ENCODE data around the gene DOCK1.

Gene DOCK1

DNA sequence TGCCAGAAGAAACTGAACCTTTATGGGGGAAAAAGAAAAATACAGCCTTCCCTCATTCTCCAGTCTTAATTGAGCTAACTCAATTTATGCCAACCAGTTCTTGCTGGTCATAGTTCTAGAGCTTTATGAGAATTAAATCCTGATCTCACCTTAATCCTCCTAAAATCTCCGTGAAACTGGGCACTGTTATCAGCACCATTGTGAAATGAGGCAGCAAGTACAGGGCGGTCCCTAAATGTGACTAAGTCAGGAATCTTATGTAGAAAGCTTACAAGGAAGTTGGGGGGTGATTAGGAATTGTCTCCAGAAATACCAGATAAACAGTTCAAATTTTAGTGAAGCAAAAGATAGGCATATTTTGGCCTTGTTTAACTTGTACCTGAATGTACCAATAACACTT, 301.9 kb downstream of the DOCK1 start:
- Histone ChIP-seq H3K4me3 (ENCODE audit: low read depth, low read length) (no peak overlapping the region), H4K91ac (ENCODE audit: low read depth, low read length) (no peak overlapping the region), H3K18ac (ENCODE audit: low read length) (no peak overlapping the region), H3K4me1 (ENCODE audit: control insufficient read depth in 1 of 2, insufficient read depth in 2 of 2, low read length in 2 of 2) (no peaks in the 10 kb centered on the region), H3K4ac (ENCODE audit: low read depth, low read length) (no peak overlapping the region), H2AFZ (ENCODE audit: insufficient read depth, low read length, poor library complexity) (no peak overlapping the region), H2BK120ac (ENCODE audit: insufficient read depth, low read length, poor library complexity) (no peak overlapping the region), H3K4me2 (ENCODE audit: low read length) (no peak overlapping the region), H2AK5ac (ENCODE audit: low read length) (no peak overlapping the region), H3K36me3 (ENCODE audit: control insufficient read depth in 1 of 2, insufficient read depth in 2 of 2, low read length in 2 of 2) (peaks cover 2 to 5% of the 10 kb centered on the region in 2 experiments), H2BK5ac (ENCODE audit: low read depth, low read length, poor library complexity) (no peak overlapping the region), H3K79me1 (ENCODE audit: low read length) (no peaks in the 10 kb centered on the region), H4K12ac (ENCODE audit: low read depth, low read length) (no peak overlapping the region), H4K8ac (ENCODE audit: low read depth, low read length) (no peak overlapping the region), H3K9ac (ENCODE audit: low read length) (no peak overlapping the region), H3K27me3 (ENCODE audit: insufficient read depth, low read length) (no peaks in the 10 kb centered on the region), H3K9me3 (ENCODE audit: insufficient read depth, low read depth, low read length) (no peaks in the 10 kb centered on the region), H2BK12ac (ENCODE audit: low read length) (no peak overlapping the region), H3K23ac (ENCODE audit: low read length) (no peak overlapping the region), H3K27ac (ENCODE audit: low read depth, low read length) (no peak overlapping the region), H3K79me2 (ENCODE audit: control insufficient read depth, insufficient read depth, low read length, poor library complexity) (no peaks in the 10 kb centered on the region), H3K14ac (ENCODE audit: low read length) (no peak overlapping the region)
- WGBS (ENCODE audit: extremely low coverage, insufficient coverage, insufficient read length): no CpG with 5 or more reads among the region's 2 CpGs
- DNase-seq: no peak

GRCh38 chr10:127210936-127211466, 305.8 kb downstream of the DOCK1 start:
- Histone ChIP-seq H3K4me3 (ENCODE audit: low read depth, low read length) (no peak overlapping the region), H2AK5ac (ENCODE audit: low read length) (no peak overlapping the region), H2BK12ac (ENCODE audit: low read length) (no peak overlapping the region), H2AFZ (ENCODE audit: insufficient read depth, low read length, poor library complexity) (no peak overlapping the region), H3K4me2 (ENCODE audit: low read length) (no peak overlapping the region), H3K79me1 (ENCODE audit: low read length) (no peaks in the 10 kb centered on the region), H3K9me3 (ENCODE audit: insufficient read depth, low read depth, low read length) (no peaks in the 10 kb centered on the region), H2BK5ac (ENCODE audit: low read depth, low read length, poor library complexity) (no peak overlapping the region), H3K27ac (ENCODE audit: low read depth, low read length) (no peak overlapping the region), H4K91ac (ENCODE audit: low read depth, low read length) (no peak overlapping the region), H3K79me2 (ENCODE audit: control insufficient read depth, insufficient read depth, low read length, poor library complexity) (no peaks in the 10 kb centered on the region), H3K36me3 (ENCODE audit: control insufficient read depth in 1 of 2, insufficient read depth in 2 of 2, low read length in 2 of 2) (peaks cover 0 to 1% of the 10 kb centered on the region in 2 experiments), H3K9ac (ENCODE audit: low read length) (no peak overlapping the region), H4K12ac (ENCODE audit: low read depth, low read length) (no peak overlapping the region), H3K14ac (ENCODE audit: low read length) (no peak overlapping the region), H3K4ac (ENCODE audit: low read depth, low read length) (no peak overlapping the region), H3K27me3 (ENCODE audit: insufficient read depth, low read length) (no peaks in the 10 kb centered on the region), H3K18ac (ENCODE audit: low read length) (no peak overlapping the region), H3K4me1 (ENCODE audit: control insufficient read depth in 1 of 2, insufficient read depth in 2 of 2, low read length in 2 of 2) (no peaks in the 10 kb centered on the region), H2BK120ac (ENCODE audit: insufficient read depth, low read length, poor library complexity) (no peak overlapping the region), H3K23ac (ENCODE audit: low read length) (no peak overlapping the region), H4K8ac (ENCODE audit: low read depth, low read length) (no peak overlapping the region)
- no peak for DNase-seq
- WGBS (ENCODE audit: extremely low coverage, insufficient coverage, insufficient read length): no CpG with 5 or more reads among the region's 7 CpGs

DNA sequence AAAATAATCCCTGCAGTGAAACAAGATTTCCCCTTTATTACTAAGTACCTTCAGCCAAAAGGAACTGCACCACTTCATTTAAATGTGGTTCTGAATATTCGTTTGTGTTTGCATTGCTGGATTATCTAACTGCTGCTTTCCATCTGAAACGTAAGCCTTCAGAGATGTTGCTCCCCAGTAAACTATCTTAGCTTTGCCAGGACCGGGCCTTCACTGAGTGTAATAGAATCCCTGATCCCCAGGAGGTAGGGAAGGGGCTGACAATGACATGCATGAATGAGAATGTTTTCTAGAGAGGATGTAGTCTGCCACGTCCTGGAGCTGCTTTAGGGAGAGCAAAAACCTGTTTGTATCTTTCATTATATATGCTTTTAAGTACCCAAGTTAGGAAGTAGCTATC, 310.6 kb downstream of the DOCK1 start:
- no peak overlapping the region for H2BK120ac ChIP-seq (ENCODE audit: insufficient read depth, low read length, poor library complexity)
- no peak overlapping the region for H3K4ac ChIP-seq (ENCODE audit: low read depth, low read length)
- H3K4me1 ChIP-seq (ENCODE audit: control insufficient read depth in 1 of 2, insufficient read depth in 2 of 2, low read length in 2 of 2): no peaks in the 10 kb centered on the region
- H2BK5ac ChIP-seq (ENCODE audit: low read depth, low read length, poor library complexity): no peak overlapping the region
- peaks cover 0 to 1% of the 10 kb centered on the region in 2 experiments for H3K36me3 ChIP-seq (ENCODE audit: control insufficient read depth in 1 of 2, insufficient read depth in 2 of 2, low read length in 2 of 2)
- no peak overlapping the region for H4K91ac ChIP-seq (ENCODE audit: low read depth, low read length)
- no peaks in the 10 kb centered on the region for H3K79me2 ChIP-seq (ENCODE audit: control insufficient read depth, insufficient read depth, low read length, poor library complexity)
- DNase-seq: no peak
- no peak overlapping the region for H3K27ac ChIP-seq (ENCODE audit: low read depth, low read length)
- H3K79me1 ChIP-seq (ENCODE audit: low read length): no peaks in the 10 kb centered on the region
- no CpG with 5 or more reads among the region's 4 CpGs for WGBS (ENCODE audit: extremely low coverage, insufficient coverage, insufficient read length)
- no peak overlapping the region for H2AK5ac ChIP-seq (ENCODE audit: low read length)
- no peak overlapping the region for H3K18ac ChIP-seq (ENCODE audit: low read length)
- no peak overlapping the region for H2BK12ac ChIP-seq (ENCODE audit: low read length)
- no peak overlapping the region for H3K14ac ChIP-seq (ENCODE audit: low read length)
- H2AFZ ChIP-seq (ENCODE audit: insufficient read depth, low read length, poor library complexity): no peak overlapping the region
- H3K4me3 ChIP-seq (ENCODE audit: low read depth, low read length): no peak overlapping the region
- peaks cover 1% of the 10 kb centered on the region for H3K9me3 ChIP-seq (ENCODE audit: insufficient read depth, low read depth, low read length)
- H3K23ac ChIP-seq (ENCODE audit: low read length): no peak overlapping the region
- H3K4me2 ChIP-seq (ENCODE audit: low read length): no peak overlapping the region
- no peak overlapping the region for H3K9ac ChIP-seq (ENCODE audit: low read length)
- H4K8ac ChIP-seq (ENCODE audit: low read depth, low read length): no peak overlapping the region
- no peak overlapping the region for H4K12ac ChIP-seq (ENCODE audit: low read depth, low read length)
- H3K27me3 ChIP-seq (ENCODE audit: insufficient read depth, low read length): no peaks in the 10 kb centered on the region

- Histone ChIP-seq H4K12ac (ENCODE audit: low read depth, low read length) (no peak overlapping the region), H2BK5ac (ENCODE audit: low read depth, low read length, poor library complexity) (no peak overlapping the region), H3K79me2 (ENCODE audit: control insufficient read depth, insufficient read depth, low read length, poor library complexity) (no peaks in the 10 kb centered on the region), H2AFZ (ENCODE audit: insufficient read depth, low read length, poor library complexity) (no peak overlapping the region), H3K4me2 (ENCODE audit: low read length) (no peak overlapping the region), H3K4ac (ENCODE audit: low read depth, low read length) (no peak overlapping the region), H3K18ac (ENCODE audit: low read length) (no peak overlapping the region), H2AK5ac (ENCODE audit: low read length) (no peak overlapping the region), H3K9ac (ENCODE audit: low read length) (no peak overlapping the region), H2BK120ac (ENCODE audit: insufficient read depth, low read length, poor library complexity) (no peak overlapping the region), H3K23ac (ENCODE audit: low read length) (no peak overlapping the region), H3K36me3 (ENCODE audit: control insufficient read depth in 1 of 2, insufficient read depth in 2 of 2, low read length in 2 of 2) (peaks cover 0 to 1% of the 10 kb centered on the region in 2 experiments), H3K27ac (ENCODE audit: low read depth, low read length) (no peak overlapping the region), H3K4me3 (ENCODE audit: low read depth, low read length) (no peak overlapping the region), H3K27me3 (ENCODE audit: insufficient read depth, low read length) (no peaks in the 10 kb centered on the region), H2BK12ac (ENCODE audit: low read length) (no peak overlapping the region), H4K91ac (ENCODE audit: low read depth, low read length) (no peak overlapping the region), H3K14ac (ENCODE audit: low read length) (no peak overlapping the region), H3K4me1 (ENCODE audit: control insufficient read depth in 1 of 2, insufficient read depth in 2 of 2, low read length in 2 of 2) (no peaks in the 10 kb centered on the region), H3K9me3 (ENCODE audit: insufficient read depth, low read depth, low read length) (peaks cover 1% of the 10 kb centered on the region), H4K8ac (ENCODE audit: low read depth, low read length) (no peak overlapping the region), H3K79me1 (ENCODE audit: low read length) (no peaks in the 10 kb centered on the region)
- no peak for DNase-seq
- WGBS (ENCODE audit: extremely low coverage, insufficient coverage, insufficient read length): no CpG with 5 or more reads among the region's 5 CpGs
These were observed 311.0 kb downstream of the DOCK1 start for GRCh38 chr10:127216274-127216673.

Data from trophoblast cell (in vitro differentiated cells and primary cell).